Measurements from ENCODE around the gene PRTFDC1.
"Not testable (repeated sequence)": the region's sequence is repeated elsewhere in the genome, so short reads cannot be mapped to it uniquely, and the experiment has no call there.

The PRTFDC1 gene, protein sequence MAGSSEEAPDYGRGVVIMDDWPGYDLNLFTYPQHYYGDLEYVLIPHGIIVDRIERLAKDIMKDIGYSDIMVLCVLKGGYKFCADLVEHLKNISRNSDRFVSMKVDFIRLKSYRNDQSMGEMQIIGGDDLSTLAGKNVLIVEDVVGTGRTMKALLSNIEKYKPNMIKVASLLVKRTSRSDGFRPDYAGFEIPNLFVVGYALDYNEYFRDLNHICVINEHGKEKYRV

DNA sequence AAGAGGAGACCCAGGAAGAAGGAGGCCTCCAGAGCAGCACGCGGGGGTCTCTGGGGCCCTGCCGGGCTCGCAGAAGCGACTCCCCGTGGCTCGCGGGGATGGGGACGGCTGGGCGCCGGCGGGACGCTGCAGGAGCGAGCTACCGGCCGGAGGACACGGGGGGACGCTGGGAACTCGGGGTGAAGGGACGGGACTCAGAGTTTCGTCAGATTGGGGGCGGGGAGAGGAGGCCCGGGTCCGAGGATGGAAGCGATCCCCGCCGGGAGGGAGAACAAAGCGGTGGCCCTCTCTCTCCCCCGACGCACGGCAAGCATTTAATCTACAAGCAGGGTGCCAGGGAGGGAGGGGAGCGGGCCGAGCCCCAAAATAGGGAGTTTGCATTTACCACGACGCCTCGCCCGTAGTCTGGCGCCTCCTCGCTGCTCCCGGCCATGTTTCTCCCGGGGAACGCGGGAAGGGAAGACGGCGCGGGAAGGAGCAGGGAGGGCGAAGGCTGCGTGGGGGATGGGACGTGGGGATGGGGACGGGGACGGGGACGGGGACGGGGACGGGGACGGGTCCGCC, at the start of gene PRTFDC1:
TSS of gene PRTFDC1 (minus strand) at position 464 of the 564 bp plus-strand sequence. CDS start at position 433, 31 bp downstream.
- DNase-seq (ENCODE audit: low spot score), result peak; percentile 68

DNA sequence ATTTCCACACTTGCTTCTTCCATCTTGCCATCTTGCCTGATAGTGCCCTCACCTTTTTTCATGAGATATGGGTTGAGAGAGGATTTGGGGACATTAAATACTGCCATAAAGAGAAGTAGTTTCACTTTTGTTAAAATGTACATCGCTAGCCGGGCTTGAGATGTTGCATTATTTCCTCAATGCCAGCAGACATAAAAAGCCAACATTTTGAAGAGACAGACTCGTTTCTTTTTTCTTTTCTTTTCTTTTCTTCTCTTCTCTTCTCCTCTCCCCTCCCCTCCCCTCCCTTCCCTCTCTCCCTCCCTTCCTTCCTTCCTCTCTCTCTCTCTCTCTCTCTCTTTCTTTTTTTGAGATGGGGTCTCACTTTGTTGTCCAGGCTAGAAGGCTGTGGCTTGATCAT, 45.6 kb upstream of the PRTFDC1 start:
- DNase-seq (ENCODE audit: low spot score), result no peak

DNA sequence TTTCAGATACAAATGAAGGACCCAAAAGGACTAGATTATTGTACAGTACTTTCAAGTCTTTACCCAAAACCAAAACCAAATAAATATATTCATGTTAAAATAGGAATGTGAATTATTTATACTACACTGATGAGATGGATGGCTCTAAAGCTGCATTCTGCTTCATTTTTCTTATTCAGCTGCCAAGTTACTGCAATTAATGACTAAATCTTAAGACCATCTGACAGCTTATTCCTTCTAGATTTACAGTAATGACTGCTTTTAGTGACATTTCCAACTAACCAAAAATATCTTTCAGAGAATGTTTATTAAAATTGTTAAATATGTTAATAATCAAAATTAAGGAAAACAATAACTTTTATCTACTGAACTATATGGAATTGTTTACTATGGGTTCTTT, 42.7 kb upstream of the PRTFDC1 start:
- no peak for DNase-seq (ENCODE audit: low spot score)

DNA sequence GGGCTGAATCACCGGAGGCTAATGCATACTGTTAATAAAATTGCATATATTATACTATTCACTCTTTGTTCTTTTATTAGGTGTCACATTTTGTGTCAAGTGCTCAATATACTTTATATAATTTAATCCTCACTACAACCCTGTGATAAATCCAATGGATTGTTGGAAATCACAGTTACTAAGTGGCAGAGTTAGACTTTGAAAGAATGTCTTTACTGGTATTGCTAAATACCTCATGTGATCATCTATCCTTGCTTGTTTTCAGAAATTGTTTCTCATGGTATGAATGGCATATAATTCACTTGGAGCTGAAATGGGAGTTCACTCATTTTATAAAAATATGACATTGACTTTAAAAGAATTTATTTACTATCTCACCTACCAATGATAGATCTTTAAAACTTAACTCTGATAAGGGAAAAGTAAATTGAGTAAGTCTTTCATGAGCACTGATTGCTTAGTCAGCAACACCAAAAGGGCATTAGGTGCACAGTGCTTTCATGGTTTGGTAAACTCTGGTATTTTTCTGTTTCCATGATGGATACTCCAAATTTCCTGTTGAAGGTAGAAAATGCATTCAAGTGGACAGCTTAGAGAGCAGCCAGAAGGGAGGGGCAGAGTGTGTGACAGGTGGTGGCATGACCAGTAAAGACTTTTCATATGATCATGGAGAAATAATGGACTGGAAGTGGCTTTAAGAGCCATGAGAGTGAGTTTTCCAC, 41.0 kb upstream of the PRTFDC1 start:
- DNase-seq (ENCODE audit: low spot score), result no peak

DNA sequence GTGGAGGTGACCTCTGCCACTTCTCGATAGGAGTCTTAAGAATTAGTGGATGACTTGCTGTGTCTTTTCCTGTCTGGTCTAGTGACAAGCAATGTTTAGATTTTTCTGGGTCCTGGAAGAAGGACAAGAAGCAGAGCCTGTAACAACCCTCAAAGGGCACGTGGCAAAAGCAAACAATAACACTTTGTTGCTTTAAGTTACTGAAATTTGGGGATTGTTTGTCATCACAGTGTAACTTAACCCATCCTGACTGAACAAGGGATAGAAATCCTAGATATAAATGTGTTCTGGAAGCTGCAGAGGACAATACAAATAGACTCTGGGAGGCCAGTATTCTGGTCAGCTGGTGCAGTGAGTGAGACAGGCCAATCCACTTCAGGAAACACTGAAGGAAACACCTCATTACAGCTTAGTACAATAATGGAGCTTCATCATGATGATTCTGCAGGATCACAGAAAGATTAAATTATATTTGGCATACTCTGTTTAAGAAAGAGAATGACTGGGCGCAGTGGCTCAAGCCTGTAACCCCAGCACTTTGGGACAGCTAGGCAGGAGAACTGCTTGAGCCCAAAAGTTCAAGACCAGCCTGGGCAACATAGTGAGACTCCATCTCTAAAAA, 40.2 kb upstream of the PRTFDC1 start:
- DNase-seq (ENCODE audit: low spot score), result no peak

DNA sequence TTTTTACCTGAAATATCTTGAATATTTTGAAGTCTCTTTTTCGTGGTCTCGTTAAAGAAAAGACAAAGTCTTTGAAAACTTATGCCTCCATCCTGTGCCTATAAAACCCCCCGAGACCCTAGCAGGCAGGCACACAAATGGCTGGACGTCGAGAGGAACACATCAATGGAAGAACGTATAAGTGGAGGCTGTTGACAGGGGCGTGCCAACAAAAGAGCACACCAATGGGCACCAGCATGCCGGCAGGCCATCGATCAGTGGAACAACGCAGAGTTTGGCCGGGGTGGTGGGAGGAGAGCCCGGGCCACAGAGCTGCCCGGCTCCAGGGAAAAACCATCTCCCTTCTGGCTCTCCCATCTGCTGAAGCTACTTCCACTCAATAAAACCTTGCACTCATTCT, 38.9 kb upstream of the PRTFDC1 start:
- DNase-seq (ENCODE audit: low spot score), result no peak

DNA sequence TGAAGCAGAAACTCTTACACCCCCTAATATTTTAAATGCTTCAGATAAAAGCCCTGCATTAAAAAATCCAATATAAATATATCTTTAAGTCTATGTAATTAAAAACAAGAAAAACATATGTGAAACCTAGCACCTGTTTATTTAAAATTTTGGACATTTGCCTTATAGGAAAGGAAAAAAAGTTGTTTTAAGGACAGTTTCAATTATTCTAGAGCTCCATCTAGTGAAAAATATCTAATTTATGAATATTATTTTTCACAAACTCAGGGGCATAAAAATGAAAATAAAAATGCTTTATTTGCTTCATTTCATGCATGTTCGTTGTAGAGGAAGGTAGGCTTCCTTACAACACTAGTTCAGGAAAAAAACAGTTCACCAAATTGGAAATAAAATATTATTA, 37.5 kb upstream of the PRTFDC1 start:
- no peak for DNase-seq (ENCODE audit: low spot score)

DNA sequence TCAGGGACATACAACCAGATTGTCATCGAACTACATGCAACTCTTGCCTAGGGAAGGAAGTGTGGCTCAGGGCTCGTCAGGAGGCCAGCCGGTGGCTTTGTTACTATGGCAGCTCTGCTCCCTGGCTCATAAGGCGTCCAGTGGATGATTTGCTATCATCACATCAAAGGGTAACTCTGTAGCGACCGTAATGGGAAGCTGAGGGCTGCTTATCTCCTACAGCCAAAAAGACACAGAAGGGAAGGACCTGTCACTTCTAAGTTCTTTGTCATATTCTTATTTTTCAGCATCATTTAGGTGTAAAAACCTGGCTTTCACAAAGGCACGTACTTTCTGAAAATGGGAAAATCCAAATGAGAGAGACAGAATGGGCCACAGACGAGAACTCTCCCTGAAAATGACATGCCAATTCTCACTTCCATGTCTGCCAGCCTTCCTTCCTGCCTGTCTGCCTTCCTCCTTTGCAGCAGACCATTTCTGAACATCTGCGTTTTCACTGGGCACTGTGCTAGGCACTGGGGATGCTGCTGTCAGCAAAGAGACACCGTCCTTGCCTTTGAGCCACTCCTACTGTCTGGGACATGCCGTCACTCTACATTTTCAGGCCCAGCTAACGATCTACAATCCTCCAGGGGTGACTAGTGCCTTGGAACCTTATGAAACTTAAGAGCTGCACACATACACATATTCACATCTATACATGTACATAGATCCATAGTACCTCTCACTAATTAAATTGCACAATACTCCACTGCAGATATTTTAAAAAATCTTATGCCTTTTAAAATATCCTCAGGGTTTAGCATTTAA, 36.6 kb upstream of the PRTFDC1 start:
- DNase-seq (ENCODE audit: low spot score), result no peak

DNA sequence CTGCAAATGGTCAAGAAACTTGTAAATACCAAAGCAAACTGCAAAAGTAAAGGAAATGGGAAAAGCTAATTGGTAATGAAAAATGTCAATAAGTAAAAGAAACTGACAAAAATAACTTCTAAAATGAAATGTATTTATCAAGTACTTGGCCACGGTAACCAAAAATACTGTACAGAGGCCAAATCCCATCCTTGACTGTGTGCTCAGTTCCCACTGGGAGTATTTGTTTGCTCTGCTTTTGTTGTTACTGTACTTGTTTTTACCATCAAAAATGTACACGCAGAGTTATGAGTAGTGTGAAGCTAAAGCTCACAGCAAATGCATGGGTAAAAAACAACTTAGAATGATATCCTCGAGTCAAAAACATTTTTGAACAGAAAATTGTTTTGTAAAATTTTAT, 32.5 kb upstream of the PRTFDC1 start:
- DNase-seq (ENCODE audit: low spot score), result no peak

DNA sequence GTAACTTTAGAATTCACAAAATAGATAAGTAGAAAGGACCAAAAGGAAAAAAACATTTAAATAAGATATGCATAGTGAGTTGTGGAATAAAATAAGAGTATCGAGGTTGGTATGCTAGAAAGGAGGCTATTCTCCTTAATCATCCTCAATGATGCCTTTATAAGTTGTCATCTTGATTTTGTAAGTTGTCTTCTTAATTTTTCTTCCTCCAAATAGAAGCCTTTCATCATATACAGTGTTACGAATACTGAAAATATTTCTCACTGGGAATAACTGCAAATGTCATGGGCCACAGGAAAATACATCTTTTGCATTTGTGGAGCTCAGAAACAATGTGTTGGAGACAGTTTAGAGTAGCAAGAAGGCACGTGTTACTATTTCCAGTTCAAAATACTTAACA, 31.5 kb upstream of the PRTFDC1 start:
- DNase-seq (ENCODE audit: low spot score), result no peak

DNA sequence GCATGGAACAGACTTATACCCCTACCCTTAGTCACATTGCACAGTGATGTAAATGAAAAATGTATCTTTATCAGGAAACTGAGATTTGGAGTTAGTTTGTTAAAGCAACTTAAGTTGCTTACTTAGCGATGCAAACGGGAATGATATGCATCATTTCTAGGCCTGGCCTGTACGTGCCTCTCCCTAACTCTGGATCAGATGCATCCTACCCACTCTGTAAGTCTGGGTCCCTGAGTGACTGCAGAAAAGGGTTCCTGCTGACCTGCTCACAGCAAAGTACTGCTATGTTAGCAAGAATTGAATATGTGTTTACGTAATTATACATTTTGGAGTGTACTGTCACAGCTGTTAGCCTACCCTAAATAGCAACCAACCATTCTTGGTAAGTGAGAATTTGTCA, 30.7 kb upstream of the PRTFDC1 start:
- DNase-seq (ENCODE audit: low spot score), result no peak

DNA sequence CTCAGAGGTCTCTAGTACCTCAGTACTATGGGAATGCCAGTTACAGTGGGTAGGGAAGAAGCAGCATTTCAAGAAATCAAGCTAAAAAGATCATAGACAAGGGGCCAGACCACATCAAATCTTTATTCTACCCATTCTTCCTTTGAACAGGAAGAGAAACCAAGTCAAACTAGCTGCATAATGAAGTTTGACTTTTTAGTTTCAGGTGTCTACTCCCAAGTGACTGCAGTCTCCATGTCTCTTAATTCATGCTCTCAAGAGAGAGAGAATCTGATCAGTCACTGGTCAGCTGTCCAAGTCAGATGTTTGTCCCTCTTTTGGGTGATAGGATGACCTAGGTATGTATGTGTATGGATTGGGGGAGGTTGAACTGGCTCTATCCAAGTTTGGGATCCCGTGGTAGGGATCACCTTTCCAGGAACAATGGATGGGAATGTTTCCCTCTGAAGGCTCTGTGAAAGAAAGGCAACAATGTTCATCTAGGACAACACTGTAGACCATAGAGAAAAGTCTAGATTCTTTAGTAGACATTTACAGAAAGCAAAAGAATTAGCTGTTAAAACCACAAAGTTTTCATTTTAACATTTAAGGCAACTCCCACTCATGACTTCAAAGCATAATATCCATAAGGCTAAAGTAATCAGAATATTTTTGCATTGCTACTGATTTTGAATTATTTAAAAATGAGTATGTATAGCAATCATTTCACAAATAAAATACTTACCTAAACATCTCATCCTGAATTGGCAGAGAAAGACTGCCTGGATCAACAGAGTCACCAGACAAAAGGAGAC, 30.1 kb upstream of the PRTFDC1 start:
- DNase-seq (ENCODE audit: low spot score), result no peak

DNA sequence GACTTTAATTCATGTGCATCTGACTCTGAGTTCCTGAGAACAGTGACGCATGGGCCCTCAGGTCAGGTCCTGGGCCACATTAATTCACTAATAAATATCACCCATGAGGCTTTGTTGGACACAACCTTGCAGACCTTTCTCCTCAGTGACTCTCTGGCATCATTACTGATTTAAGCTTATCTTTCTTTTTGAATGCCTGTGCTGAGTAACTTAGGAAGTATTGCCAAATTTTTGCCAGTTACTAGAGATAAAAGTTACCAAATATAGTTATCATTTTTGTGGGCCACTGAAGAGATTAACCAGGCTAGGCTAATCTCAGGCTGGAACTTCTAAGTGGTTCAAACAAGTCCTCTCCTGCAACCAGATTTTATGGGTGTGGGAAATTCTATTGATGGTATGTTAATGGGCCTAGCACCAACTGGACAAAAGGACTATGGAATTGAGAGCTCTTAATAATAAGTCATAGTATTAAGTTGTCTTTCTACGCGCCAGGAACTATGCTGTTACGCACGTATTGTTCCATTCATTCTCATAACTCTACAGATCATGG, 28.8 kb upstream of the PRTFDC1 start:
- no peak for DNase-seq (ENCODE audit: low spot score)

DNA sequence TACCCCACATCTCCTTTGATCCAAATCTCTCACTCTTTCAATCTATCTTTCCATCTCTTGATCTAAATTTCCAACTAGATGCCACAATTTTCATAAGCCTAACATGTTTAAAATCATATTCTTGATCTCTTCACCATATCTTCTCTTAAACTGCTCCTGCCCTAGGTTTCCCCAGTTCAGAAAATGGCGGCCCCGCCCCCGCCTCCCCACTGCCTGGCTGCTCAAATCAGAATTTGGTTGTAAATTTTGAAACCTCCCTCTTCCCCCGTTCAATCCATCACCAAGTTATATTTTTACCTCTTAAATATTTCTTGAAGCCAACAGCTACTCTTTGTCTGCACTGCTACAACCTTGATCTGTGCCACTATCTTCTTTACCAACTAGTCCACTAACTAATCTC, 27.3 kb upstream of the PRTFDC1 start:
- DNase-seq (ENCODE audit: low spot score), result no peak

DNA sequence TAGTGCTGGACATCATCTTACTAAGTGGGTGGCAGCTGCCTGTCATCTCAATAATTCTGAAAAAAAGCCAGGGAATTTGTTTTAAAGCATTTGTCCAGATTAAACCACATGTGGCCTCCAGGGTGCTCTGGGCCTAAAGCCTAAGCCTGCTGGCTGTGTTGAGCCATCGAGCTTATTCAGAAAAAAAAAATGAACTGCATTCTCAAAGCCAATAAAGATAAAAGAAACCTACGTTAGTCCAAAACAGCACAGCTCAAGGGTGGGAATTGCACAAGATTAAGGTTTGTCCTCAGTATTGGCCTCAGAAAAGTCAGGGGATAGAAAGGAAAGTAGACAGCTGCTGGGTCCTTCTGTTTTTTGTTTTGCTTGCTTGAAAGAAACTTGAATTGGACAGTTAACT, 22.6 kb upstream of the PRTFDC1 start:
- DNase-seq (ENCODE audit: low spot score), result peak; percentile 47

DNA sequence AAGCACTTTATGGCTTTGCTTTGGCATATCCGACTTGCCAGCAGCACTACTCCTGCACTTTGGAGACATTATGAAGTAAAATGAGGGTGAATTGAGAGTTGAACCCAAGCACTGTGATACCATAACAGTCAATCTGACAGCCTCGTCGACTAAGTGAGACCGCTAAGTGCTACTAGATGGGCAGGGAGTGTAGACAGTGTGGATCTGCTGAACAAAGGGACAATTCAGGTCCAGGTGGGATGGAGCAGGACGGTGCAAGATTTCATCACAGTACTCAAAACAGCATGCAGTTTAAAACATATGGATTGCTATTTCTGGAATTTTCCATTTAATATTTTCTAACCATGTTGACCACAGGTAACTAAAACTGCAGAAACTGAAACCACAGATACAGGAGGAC, 20.8 kb upstream of the PRTFDC1 start:
- no peak for DNase-seq (ENCODE audit: low spot score)

DNA sequence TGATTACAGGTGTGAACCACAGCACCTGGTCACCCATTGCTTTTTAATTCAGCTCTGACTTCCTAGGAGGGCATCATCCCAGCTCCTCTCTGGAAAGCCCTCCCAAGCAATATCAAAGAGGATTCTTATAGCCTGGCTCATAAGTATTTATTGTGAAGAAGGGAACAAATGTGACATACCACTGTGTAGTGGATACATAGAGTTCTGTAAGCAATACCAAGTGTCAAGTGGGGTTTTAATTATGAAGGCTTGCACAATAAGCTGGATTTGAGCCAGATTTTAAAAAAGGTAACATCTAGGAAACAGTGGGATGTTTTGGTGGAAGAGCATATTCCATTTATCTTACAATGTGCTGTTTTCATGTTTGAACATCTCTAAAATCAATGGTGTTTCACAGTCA, 19.0 kb upstream of the PRTFDC1 start:
- no peak for DNase-seq (ENCODE audit: low spot score)

DNA sequence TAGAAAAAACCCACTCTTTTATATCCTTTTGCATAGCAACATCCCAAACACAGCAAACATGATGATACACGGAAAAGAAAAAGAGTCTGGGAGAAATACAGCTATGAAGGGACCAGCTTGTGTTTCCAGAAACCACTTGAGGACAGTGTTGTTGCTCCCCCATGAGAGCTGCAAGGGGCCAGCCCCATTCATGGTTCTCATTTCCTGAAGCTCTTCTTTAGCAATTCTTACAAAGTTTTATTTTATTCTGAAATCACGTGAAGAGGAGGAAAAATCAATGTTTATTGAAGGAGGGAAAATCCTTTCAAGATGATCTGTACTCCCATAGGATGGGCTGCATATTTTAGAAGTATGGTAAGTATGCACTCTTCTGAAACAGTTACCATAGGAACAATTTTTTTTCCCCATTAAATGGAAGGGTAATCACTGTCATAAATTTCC, 17.5 kb upstream of the PRTFDC1 start:
- no peak for DNase-seq (ENCODE audit: low spot score)

DNA sequence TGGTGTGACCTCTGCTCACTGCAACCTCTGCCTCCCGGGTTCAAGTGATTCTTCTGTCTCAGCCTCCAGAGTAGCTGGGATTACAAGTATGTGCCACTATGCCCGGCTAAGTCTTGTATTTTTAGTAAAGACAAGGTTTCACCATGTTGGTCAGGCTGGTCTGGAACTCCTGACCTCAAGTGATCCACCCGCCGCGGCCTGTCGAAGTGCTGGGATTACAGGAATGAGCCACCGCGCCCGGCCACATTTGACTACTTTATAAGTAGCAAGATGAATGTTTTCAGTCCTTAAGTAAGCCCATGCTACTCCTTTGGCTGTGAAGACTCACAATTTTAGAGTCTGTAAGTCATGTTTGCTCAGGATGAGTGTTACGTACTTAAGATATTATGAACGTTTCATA, 16.5 kb upstream of the PRTFDC1 start:
- DNase-seq (ENCODE audit: low spot score), result not testable (repeated sequence)

DNA sequence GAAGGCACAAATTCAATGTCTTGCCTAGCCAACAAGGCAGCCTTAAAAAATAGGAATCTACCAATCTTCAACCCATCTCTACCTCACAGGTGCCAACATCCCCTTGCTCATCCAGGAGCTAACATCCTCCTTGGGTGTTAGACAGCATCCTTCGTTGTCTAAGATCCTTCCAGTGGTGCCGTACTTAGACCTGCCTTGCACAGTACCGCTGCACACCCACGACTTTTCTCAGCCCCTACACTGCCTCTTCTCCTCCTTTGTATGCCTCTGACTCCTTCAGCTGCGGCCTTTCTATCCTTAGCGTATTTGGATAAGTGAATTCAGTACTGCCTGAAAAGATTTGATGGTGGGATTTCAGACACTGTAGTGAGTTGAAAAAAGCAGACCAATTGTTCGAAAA, 15.9 kb upstream of the PRTFDC1 start:
- DNase-seq (ENCODE audit: low spot score), result no peak

DNA sequence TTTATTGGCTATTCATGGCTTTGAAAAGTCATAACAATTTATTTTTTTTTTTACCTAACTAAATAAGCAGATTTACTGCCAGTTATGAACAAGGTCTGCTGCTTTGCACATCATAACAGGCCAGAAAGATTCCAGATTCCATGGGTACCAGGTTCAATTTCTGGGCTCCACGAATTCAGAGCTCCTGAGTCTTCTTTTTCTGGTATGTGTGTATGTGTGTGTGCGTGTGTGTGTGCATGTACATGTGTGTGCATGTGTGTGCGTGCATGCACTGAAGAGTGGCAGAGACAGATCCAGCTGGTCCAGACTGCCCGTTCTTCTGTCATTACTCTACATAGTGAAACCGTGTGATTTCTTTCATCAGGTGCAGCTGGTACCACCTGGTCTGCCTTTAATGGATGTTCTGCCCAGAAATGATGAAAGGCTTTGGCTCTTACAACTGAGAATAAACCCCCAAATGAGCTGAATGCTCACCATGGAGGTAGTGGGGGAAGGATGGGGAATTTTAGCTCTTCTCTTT, 14.6 kb upstream of the PRTFDC1 start:
- DNase-seq (ENCODE audit: low spot score), result no peak
